Ramos (cell line): Measurements from ENCODE around the gene RAE1.

ENCODE experiments used
- in situ Hi-C: fragments of 300-500 bp; cut with MboI; formaldehyde crosslinking; loops from one replicate; pipeline ENCODE4 v1.14.3; 2022; ENCODE audit warnings: low sequenced_read_pairs; ENCODE audit not compliant: unreplicated experiment

RAE1 gene

DNA sequence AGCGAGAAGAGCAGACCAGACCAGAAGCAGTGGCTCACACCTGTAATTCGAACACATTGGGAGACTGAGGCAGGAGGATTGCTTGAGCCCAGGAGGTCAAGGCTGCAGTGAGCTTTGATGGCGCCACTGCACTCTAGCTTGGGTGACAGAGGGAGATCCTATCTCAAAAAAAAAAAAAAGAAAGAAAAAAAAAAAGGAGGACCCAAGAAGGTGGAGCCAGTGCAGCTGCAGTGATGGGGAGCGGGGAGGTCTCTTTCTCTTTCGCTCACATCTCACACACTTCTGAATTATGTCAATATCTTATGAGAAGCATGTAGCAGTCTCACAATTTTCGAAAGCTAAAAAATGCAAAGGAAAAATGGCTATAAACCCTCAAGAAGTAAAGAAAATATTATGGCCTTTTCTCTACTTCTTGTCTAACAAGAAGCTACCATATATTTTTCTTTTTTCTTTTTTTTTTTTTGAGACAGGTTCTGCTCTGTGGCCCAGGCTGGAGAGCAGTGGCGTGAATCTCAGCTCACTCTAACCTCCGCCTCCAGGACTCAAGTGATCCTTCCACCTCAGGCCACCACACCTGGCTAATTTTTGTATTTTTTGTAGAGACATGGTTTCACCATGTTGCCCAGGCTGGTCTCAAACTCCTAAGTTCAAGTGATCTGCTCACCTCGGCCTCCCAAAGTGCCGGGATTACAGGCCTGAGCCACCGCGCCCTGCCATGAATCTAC lies 25.3 kb upstream of the RAE1 start:
- in situ Hi-C loops = loop anchor here (5.0 to 25.0 kb wide), 2 partner anchors 58 to 763 kb away; partner anchors contain the start of gene BMP7

DNA sequence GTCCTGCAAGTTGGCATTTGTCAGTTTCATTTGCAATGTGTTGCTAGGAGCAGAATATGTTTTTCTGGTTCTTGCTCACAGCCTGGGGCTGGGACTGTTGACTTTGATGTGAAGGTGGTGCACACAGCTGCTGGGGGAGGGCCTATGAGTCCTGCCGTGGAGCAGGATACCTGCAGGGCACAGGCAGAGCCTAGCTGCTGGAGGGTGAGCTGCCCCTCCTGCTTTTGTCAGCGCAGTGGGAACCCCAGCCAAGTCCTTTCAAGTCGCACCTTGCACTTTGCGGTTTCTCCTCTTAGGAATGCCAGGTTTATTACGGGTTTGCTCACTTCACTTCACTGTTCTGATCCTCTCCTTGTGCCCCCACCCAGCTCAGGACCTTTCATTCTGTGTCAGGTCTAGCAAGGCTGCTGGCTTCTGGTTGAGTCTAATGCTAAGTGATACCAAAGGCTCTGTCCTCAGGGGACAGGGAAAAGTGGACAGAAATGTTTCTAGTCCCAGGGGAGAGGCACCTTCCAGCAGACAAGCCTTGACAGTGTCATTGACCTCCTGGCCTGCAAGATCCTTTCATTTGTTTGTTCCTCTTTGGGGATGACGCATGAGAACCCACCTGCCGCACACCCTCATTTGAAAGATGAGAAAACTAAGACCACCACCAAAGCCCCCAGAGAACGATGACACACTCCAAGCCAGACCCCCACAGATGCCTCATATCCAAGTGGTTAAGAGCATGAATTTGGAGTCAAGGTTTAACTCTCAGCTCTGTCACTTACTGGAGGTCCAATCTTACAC lies 24.2 kb upstream of the RAE1 start:
- in situ Hi-C loops = loop anchor here (5.0 to 25.0 kb wide), 2 partner anchors 60 to 765 kb away; partner anchors contain the start of gene BMP7

DNA sequence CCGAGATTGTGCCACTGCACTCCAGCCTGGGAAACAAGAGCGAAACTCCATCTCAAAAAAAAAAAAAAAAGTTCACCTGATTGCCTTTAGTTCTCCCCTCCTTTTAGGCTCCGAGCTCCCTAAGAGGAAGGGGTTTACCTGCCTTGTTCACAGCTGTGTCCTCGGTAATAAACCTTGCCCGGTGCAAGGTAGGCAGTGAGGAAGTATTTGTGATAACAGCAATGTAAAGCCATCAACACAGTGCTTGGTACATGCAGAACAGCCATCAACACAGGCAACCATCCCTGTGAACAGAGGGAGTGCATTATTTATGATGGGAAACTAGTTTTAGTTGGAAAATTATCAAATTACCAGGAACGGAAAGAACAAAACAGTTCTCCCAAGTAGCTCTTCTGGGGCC lies 23.2 kb upstream of the RAE1 start:
- in situ Hi-C loops = loop anchor here (5.0 to 25.0 kb wide), 2 partner anchors 61 to 766 kb away; partner anchors contain the start of gene BMP7

DNA sequence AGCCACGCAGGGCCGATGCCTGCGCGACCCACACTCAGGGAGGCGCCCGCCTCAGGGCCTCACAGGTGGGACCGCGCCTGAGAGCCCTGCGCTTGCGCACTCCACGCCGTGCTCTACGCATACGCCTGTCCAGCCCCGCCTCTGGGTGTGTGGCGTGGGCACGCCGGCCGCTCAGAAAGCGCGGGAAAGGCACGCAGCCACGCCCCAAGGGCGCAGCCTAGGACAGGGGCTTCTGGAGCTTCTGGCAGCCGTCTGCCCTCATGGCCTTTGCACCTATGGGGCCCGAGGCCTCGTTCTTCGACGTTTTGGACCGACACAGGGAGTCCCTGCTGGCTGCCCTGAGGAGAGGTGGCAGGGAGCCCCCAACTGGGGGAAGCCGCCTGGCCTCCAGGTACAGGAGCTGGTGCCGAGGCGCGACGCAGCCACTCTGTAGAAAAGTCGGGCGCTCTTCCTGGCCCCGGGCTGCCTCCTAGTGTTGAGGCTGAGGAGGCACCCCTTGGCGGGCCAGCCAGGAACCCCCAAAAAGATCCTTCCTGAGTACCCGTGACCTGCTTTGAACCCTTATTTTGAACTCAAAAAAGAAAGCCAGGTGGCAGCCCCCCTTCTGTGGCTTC lies 21.3 kb upstream of the RAE1 start, which contains the start of gene SPO11:
Gene SPO11, plus strand, starts transcription at position 196 of the 614 bp plus-strand sequence. Its CDS starts 65 bp downstream, at position 261.
- in situ Hi-C loops = loop anchor here (5.0 to 25.0 kb wide), 3 partner anchors 62 to 767 kb away; partner anchors contain the start of gene BMP7

DNA sequence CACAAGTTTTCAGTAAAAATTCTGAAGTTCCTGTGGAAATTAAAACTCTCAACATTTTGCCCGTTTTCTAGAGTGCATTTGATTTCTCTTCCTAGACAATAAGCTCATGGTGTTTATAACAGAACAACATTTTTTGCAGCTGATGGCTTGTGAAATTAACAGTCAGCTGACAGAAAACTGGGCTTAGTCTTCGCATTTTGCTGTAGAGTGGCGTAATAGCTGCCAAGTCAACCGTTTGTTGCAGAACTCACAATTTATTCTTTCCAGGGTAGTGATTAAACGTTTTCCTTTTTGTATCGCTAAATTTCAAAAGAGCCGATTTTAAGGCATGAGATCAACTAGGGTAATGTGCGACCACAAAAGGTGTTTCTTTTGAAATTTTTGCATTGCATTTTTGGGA lies 20.1 kb upstream of the RAE1 start:
- in situ Hi-C loops = loop anchor here (5.0 to 25.0 kb wide), 2 partner anchors 244 to 769 kb away; no protein-coding TSS in a partner anchor

DNA sequence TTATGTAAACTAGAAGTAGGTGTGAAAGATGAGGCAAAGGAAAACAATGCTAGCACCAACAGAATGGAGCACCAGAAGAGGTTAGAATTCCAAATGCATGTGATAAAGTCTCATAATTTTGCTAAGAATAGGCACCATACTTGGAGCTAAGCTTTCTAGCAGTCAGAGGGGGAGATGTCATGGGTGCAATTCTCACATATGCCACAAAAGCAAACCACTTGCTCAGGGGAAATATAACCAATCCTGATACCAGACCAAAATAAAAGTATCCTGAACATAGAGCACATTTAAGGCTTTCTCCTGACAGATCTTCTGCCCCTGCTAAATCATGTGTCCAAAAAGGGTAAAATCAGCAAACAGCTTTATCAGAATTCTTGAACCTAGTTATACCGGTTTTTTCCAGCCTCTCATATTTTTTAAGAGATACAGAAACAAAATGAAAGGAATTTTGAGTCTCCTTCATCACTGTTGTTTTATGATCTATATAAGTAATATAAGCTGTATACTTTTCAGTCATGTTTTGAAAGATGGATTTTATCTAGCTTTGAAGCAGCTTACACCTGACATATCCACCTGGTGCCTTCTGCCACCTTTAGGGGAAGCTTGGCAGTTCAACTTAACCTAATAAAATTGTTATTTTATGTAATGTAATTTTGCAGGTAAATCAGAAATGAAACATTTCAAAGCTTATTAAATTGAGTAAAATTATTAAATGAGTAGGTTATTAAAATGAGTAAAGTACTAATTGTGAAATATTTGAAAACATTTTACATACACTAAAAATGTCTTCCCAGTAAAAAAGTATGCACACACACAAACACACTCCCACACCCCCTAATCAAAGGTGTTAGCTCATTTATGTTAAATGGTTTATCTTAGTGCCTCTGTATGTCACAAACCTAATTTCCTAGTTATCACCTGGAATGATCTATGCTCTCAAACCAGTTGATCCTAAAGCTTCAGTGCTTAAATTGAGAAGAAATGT lies 18.7 kb upstream of the RAE1 start:
- in situ Hi-C loops = loop anchor here (5.0 to 25.0 kb wide), 2 partner anchors 245 to 770 kb away; no protein-coding TSS in a partner anchor

DNA sequence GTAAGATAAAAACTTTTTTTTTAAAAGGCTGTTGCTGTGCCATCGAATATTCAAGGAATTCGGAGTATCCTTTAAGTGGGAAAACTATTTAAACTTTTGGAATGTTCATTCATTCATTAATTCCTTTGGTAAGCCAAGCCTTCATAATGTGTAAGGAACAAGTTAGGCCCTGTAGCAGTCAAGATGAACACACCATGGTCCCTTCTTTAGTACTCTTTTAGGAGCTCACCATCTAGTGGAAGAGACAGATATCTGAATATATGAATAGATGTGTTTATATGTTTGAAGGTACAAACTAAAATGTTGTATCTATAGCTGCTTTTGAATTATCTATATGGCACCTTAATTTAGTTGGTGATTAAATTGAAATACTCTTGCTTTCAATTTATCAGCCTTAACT lies 15.7 kb upstream of the RAE1 start:
- in situ Hi-C loops = loop anchor here (25.0 kb wide), 1 partner anchor 773 kb away; no protein-coding TSS in a partner anchor

DNA sequence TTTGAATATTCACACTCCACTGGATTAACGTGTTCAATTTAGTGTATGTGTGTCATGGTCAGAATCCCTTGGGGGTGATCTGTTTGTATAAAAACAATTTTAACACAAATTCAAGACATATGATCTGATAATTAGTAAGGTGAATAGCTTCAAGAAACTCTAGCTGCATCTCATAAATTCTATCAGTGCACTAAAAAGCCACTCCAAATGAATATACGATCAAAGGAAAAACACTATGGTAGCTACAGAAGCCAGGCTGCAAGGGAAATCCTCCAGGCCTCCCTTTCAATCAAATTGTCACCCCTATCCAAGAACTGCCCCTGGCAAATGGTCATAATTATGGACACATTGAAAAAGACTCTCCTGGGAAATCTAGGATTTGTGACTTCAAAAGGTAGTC lies 9.4 kb upstream of the RAE1 start:
- in situ Hi-C loops = loop anchor here (25.0 kb wide), 1 partner anchor 779 kb away; no protein-coding TSS in a partner anchor

DNA sequence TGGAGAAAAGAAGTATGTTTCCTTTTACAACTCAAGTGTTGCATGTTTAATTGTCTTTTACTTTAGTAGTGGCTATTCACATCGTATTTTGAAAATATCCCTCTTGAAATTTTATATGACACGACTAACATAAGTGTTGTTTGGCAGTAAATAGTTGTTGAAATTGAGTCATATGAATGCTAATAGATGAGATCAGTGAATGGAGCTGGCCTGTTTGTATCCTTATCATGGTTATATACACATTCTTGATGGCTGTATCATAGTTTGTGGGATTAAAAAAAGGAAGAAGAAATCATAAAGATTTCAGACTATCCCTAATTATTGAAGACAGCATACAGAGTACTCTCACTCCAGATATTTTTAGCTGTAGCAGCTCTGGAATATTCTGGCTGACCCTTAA lies 8.2 kb upstream of the RAE1 start:
- in situ Hi-C loops = loop anchor here (25.0 kb wide), 1 partner anchor 781 kb away; no protein-coding TSS in a partner anchor

DNA sequence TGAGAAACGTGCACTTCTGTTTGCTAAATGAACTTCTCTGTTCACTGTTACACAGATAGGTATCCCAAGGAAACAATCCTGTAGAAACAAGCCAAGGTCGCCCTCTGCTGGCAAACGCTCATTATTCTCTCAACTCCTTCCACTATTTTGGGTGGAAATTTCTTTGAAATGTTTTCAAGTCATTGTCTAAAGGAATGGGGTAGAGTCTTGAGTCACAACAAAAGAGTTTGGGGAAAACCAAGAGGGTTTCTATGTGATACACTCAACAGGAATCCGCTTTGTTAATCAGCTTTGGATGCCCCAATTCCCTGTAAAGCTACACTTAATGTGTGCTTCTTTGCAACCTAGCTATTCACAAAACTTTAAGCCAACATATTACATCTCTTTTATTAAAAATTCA lies 4.6 kb upstream of the RAE1 start:
- in situ Hi-C loops = loop anchor here (25.0 kb wide), 1 partner anchor 784 kb away; no protein-coding TSS in a partner anchor

DNA sequence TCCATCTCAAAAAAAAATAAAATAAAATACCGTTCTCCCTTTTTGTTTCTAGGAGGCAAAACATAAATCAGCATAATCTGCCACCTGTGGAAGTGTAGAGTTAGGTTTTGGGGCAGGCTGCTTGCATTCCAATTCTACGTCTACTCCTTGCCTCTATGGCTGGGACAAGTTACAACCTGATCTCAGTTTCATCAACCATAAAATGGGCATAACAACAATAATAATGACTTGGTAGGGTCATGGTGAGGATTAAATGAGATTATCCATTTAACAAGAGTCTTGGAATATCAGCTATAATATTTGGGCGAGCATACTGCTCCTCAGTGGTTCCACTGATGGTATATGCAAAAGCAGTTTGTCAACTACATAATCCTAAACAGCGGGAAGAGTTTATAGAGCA lies 3.7 kb upstream of the RAE1 start:
- in situ Hi-C loops = loop anchor here (25.0 kb wide), 1 partner anchor 785 kb away; no protein-coding TSS in a partner anchor

DNA sequence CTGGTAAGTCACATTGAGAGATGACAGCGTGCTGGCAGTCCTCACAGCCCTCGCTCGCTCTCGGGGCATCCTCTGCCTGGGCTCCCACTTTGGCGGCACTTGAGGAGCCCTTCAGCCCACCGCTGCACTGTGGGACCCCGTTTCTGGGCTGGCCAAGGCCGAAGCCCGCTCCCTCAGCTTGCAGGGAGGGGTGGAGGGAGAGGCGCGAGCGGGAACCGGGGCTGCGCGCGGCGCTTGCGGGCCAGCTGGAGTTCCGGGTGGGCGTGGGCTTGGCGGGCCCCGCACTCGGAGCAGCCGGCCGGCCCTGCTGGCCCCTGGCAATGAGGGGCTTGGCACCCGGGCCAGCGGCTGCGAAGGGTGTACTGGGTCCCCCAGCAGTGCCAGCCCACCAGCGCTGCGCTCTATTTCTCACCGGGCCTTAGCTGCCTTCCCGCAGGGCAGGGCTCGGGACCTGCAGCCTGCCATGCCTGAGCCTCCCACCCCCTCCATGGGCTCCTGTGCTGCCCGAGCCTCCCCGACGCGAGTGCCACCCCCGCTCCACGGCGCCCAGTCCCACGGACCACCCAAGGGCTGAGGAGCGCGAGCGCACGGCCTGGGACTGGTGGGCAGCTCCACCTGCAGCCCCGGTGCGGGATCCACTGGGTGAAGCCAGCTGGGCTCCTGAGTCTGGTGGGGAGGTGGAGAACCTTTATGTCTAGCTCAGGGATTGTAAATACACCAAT lies 2.7 kb upstream of the RAE1 start:
- in situ Hi-C loops = loop anchor here (25.0 kb wide), 1 partner anchor 786 kb away; no protein-coding TSS in a partner anchor

DNA sequence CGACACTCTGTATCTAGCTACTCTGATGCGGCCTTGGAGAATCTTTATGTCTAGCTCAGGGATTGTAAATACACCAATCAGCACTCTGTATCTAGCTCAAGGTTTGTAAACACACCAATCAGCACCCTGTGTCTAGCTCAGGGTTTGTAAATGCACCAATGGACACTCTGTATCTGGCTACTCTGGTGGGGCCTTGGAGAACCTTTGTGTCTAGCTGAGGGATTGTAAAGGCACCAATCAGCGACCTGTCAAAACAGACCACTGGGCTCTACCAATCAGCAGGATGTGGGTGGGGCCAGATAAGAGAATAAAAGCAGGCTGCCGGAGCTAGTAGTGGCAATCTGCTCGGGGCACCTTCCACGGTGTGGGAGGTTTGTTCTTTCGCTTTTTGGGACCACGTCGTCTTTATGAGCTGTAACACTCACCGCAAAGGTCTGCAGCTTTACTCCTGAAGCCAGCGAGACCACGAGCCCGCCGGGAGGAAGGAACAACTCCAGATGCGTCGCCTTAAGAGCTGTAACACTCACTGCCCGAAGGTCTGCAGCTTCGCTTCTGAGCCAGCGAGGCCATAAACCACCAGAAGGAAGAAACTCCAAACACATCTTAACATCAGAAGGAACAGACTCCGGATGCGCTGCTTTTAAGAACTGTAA lies 2.0 kb upstream of the RAE1 start:
- in situ Hi-C loops = loop anchor here (25.0 kb wide), 1 partner anchor 787 kb away; no protein-coding TSS in a partner anchor

DNA sequence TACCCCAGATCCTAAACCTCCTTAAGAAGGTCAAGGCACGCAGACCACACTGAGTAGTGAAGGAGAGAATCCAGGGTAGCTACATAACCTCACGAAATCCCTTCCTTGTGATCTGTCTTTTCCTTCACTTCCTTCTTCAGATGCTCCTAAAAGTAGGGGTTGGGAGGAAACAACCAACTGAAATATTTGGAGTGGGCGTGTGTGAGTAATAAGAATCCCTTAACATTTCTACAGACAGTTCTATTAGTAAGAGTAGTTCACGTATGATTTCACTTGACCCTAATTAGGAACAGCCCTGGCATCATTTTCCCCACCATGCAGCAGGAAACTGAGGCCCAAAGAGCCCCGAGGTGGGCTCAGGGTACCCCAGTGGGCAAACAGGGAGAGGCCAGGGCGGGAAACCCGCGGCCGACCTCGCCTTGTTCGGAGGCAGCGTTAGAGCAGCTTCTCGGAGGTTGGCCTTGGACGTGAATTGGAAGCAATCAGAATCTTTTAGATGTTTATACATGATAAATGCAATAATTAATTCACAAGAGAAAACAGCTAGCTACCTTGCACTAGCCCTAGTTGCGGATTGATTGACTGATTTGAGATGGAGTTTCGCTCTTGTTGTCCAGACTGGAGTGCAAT lies 859 bp upstream of the RAE1 start:
- in situ Hi-C loops = loop anchor here (25.0 kb wide), 1 partner anchor 862 kb away; no protein-coding TSS in a partner anchor

DNA sequence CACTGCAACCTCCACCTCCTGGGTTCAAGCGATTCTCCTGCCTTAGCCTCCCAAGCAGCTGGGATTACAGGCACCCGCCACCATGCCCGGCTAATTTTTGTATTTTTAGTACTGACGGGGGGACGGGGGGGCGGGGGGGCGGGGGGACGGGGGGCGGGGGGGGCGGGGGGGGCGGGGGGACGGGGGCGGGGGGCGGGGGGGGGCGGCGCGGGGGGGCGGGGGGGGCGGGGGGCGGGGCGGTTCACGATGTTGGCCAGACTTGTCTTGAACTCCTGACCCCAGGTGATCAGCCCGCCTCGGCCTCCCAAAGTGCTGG lies 371 bp upstream of the RAE1 start:
- in situ Hi-C loops = loop anchor here (25.0 kb wide), 1 partner anchor 862 kb away; no protein-coding TSS in a partner anchor

DNA sequence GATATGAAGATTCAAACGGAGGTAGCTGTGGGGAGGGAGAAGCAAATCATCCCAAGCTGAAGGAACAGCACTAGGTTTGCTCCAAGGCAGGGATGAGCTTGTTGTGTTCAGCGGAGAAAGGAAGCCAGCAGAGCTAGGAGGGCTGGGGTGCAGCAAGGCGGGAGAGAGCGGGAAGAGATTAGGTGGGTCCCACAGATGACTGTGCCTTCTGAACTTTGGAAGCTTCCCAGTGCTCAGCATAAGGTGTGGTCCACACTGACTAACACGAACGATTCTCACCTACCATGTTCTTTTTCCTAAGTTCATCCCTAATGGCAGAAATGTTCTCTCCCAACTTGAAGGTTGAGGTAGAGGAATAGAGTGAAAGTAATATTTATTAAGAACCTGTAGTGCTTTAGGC lies 1.2 kb downstream of the RAE1 start:
- in situ Hi-C loops = loop anchor here (25.0 kb wide), 1 partner anchor 860 kb away; no protein-coding TSS in a partner anchor

DNA sequence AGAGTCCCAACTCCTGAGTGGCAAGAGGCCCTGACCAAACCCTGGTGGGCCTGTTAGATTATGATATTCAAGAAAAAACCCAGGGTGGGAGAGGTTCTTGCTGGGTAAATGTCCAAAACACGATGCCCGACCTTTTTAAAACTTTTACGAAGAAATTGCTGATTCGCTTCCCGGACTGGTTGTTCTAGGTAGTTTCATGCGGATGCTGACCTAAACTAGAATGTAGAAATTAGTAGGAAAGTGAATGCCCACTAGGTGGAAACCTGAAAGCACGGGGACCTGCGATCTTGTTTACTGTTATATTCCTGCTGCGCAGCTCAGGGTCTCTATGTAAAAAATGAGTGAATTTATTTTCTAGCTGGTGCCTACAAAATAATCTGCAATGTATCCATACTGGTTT lies 2.3 kb downstream of the RAE1 start:
- in situ Hi-C loops = loop anchor here (25.0 kb wide), 1 partner anchor 859 kb away; no protein-coding TSS in a partner anchor
